AML-193 (cell line): Measurements from ENCODE around the gene VSTM2B.
"Not testable (repeated sequence)": the region's sequence is repeated elsewhere in the genome, so short reads cannot be mapped to it uniquely, and the experiment has no call there.

ENCODE experiments used
- DNase-seq, 2 experiments: peaks; one replicate each; lab custom pipeline; 2025; lab: John Stamatoyannopoulos, UW

Gene VSTM2B

DNA sequence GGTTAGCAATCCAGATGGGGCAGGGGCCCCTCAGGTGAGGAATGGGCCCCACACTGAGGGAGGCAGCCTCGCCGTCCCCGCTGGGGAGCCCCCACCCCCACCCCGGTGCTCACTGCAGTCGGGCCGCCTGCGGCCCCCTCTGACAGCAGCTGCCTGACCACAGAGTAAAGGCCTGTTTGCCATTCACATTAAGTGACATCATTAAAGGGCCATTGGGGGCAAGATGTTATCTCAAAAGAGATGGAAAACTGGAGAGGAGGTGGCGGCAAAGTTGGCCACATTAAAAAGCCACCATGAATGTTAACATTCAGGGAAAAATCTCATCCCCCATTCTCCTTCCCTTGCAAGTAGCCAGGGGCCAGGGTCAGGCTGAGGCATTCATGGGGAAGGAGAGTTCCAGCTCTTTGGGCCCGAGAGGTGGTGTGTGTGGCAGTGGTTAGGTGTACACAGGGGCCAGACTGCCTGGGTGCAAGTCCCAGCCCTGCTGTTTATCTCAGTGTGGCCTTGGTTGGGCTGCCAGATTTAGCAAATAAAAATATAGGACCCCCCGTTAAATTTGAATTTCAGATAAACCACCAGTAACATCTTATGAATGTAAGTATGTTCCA is 20.9 kb downstream of the VSTM2B start:
- DNase-seq, result no peak

DNA sequence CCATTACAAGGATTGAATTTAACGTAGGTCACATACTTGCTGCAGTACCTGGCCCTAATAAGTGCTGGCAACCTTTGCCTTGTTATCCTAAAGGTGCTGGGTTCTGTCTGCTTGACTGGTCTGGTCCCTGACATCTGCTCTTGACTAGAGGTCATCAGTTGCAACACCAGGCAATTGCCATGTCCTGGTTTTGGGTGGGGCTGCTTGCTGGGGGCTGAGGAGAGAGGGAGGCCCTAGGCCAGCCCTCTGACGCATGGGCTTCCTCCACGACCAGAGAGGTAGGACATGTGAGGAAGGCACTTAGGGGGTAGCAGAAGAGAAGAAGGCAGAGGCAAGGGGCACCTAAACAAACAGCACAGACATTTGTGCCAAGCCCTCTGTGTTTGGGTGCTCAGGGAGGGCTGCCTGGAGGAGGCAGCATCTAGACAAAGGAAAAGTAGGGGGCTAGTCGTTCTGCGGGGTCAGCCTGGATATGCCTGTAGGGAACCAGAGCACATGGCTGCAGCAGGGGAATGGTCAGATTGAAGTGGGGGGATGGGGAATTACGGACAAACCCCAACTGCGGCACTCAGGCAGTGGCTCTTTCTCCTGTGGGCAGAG is 21.7 kb downstream of the VSTM2B start:
- no peak for DNase-seq

DNA sequence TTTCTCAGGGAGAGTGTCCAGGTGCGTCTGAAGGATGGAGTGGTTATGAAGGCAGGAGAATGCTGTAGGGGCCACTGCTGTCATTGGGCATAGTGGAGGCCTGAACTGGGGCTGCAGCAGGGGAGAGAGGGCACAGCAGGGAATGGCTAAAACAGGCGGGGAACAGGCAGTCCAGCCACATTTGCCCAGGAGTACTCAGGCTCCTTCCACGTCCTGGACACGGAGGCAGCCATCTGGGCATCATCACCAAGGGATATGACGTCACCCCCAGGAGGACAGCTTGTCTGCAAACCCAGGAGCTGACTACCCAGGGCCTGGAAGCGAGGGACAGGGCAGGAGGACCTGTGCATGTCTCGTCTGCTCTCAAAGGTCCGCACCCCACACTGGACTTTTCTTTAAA is 22.2 kb downstream of the VSTM2B start:
- no peak for DNase-seq

DNA sequence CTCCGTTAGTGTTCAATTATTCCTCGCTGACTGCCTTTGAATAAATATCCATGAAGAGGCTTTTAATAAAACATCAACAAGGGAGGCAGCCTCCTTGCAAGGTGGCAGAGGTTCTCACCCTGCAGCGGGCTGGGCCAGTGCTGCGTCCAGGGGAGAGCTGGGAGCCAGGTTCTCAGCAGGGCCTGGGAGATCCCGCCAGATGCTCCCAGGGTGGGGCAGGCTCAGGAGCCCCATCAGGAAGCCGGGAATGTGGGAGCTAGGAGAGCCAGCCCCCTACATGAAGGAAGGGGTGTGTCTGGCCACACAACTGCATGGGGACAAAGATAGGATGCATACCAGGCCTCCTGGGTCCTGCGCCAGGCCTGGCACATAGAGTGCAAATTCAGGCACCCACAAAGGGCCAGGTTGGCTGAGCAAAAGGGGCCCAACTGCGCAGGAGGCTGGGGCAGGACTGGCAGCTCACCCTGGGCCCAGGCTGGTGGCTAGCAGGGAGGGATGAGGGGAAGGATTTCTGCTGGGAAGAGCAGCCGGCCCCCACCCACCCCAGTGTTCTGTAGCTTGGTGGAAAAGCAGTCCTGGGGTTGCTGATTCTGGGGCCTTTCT is 22.8 kb downstream of the VSTM2B start:
- DNase-seq, result no peak

DNA sequence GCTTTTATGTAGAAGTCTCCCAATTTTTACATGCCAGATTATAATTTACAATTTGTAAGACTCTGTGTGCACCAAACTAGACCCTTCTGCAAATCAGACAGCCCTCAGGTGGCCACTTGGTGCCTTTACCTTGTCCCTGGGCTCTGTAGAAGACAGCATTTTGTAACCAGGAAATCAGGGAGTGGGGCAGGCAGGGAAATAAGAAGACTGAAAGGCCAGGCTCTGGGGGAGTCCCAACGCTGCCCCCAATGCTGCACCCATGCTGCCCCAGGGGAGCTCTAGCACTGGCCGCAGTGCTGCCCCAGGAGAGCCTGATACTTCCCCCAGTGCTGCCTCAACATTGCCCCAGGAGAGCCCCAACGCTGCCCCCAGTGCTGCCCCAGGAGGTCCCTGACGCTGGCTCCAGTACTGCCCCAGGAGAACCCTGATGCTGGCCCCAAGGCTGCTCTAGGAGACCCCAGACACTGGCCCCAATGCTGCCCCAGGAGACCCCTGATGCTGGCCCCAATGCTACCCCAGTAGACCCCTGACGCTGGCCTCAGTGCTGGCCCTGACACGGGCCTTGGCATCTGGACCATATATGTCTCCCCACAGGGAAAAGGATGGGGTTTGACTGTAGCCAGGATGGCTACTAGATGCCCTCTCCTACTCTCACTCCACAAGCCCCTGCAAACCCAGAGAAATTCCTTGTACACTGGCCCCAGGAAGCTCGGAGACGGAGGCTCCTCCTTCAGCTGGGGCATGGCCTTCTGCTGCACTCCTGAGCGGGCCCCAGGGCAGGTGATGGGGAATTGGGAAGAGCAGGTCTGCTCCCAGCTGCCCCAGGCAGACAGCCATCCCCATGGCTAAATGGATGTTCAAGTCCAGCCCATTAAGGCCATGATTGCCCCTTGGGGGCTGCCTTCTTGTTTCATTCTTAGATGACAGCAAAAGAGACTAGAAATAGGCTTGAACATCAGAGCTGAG is 23.6 kb downstream of the VSTM2B start:
- no peak for DNase-seq

DNA sequence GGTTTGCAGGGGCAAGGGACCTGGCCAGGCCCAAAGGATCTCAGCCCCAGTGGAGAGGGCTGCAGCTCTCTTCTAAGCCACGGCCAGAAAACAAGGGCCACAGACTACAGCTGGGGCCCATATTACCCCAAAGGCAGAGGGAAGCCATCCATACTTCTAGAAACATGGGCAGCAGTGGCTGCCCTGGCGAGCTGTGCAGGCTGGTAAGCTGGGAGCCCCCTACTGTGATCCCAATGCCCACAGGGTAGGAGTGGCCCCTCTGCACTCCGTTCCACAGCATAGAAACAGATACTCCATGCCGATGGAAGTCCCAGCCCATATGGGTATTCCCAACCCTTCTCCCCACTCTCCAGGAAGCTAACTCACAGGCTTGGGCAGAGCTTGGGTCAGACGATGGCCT is 25.1 kb downstream of the VSTM2B start:
- DNase-seq, result no peak

DNA sequence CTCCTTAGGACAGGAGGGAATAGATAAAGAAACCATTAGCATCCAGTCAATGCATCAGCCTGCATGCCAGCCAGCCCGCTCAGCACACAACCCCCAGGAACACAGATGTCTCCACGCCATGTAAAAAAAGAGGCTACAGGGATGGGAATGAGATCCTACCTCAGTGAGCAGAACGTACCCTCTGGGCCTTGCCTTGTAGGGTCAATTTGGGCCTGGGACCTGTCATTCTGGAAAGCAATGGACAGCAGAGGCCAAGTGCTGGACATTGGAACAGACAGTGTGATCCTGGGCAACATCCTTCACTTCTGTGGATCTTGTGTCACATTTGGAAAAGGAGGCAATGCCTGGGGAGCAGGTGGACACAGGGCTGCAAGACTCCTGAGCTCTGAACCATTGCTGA is 26.0 kb downstream of the VSTM2B start:
- DNase-seq, result no peak

DNA sequence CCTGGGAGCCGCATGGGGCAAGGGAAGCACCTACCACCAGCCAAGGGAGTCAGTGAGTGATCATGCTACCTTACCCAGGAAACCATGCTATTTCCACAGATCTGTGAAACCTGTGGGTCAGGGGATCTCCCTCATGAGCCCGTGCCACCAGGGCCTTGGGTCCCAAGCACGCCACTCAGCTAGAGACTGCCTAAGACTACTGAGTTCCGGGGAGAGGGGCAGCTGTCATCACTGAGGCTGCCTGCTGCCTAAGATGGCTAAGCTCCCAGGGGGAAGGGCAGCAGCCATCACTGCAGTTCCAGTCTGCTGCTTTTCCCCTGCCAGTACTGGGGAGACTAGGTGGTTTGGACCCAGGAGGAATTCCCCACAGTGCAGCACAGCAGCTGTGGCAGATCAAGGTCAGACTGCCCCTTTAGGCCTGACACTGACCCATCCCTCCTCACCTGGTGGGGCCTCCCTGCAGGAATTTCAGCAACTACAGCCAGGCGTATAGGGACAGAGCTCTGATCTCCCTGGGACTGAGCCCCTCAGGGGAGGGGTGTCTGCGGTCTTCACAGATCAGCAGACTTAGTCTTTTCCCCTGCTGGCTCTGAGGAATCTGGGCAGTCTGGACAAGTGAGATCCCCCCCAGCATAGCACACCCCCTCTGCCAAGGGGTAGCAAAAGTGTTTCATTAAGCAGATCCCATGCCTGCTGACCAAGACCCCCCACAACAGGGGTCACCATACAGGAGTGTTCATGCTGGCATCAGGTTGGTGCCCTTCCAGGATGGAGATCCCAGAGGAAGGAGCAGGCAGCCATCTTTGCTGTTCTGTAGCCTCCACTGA is 26.9 kb downstream of the VSTM2B start:
- no peak for DNase-seq

DNA sequence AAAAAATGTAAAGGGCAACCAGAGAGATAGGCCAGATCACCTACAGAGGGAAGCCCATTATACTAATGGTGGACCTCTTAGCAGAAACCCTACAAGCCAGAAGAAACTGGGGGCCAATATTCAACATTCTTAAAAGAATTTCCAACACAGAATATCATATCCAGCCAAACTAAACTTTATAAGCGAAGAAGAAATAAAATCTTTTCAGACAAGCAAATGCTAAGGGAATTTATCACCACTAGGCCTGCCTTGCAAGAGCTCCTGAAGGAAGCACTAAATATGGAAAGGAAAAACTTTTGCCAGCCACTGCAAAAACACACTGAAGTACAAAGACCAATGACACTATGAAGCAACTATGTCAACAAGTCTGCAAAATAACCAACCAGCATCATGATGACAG is 28.4 kb downstream of the VSTM2B start:
- DNase-seq, result no peak

DNA sequence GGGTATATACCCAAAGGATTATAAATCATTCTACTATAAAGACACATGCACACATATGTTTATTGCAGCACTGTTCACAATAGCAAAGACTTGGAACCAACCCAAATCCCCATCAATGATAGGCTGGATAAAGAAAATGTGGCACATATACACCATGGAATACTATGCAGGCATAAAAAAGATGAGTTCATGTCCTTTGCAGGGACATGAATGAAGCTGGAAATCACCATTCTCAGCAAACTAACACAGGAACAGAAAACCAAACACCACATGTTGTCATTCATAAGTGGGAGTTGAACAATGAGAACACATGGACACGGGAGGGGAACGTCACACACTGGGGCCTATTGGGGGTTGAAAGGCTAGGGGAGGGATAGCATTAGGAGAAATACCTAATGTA is 33.3 kb downstream of the VSTM2B start:
- DNase-seq, result not testable (repeated sequence)

DNA sequence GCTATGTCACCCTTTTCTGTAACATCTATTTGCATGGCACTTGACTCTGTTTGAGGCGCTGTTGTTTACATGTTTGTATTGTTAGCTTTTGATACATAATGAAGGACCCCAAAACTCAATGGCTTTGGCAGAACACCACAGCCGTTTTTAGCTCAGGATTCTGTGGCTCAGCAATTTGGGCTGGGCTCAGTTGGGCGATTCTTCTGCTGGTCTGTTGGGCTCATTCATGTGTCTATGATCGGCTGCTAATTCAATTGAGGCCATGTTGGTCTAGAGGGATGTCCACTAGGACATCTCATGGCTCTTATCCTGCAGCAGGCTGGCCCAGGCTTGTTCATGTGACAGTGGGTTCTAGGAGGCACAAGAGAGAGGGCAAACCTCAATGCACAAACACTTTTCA is 33.9 kb downstream of the VSTM2B start:
- DNase-seq, result no peak

DNA sequence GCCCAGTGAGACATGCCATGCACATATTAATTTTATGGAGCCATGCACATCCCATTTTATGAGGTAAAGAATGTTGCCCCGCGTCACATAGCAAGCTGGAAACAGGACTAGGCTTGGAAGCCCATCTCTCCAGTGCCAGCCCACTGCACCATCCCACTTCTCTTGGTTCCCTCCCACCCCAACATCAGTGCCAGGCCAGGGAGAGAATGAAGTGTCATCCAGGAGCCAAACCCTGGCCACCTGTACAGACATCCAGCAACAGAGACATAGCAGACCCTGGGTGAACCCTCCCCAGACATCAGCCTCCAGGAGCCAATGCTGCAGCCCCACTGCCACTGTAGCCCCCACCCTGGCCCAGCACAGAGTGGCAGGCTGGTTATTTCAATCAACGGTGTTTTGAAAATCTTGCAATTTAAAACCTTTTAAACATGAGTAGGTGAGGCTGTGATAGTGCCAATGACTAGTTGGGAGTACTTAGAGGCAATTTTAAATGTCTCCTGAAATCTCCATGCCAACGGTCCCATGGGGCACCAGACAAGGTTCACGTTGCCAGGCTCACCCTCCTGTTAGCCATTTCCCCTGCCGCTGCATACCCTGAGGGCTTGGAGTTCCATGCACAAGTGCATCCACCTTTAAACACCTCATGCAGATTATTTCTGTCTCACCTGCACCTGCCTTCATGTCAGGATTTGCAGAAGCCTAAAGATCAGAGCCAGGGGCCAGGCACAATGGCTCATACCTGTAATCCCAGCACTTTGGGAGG is 34.7 kb downstream of the VSTM2B start:
- DNase-seq, result no peak

DNA sequence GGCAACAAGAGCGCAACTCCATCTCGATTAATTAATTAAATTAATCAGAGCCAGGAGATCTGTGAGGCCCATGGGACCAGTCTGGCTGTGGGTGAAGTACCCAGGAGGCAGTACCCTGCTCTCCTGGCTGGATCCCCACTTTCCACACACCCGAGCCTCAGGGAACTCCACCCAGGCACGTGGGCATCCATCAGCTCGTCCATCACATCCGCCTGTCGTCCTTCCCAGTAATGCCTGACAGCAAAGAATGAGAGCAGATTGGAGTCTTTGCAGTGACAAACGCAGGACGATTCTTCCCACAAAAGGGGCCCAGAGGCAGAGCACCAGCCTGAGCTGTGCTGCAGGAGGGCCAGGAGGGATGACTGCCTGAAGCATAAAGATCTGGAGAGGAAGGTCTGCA is 35.8 kb downstream of the VSTM2B start:
- DNase-seq, result no peak

DNA sequence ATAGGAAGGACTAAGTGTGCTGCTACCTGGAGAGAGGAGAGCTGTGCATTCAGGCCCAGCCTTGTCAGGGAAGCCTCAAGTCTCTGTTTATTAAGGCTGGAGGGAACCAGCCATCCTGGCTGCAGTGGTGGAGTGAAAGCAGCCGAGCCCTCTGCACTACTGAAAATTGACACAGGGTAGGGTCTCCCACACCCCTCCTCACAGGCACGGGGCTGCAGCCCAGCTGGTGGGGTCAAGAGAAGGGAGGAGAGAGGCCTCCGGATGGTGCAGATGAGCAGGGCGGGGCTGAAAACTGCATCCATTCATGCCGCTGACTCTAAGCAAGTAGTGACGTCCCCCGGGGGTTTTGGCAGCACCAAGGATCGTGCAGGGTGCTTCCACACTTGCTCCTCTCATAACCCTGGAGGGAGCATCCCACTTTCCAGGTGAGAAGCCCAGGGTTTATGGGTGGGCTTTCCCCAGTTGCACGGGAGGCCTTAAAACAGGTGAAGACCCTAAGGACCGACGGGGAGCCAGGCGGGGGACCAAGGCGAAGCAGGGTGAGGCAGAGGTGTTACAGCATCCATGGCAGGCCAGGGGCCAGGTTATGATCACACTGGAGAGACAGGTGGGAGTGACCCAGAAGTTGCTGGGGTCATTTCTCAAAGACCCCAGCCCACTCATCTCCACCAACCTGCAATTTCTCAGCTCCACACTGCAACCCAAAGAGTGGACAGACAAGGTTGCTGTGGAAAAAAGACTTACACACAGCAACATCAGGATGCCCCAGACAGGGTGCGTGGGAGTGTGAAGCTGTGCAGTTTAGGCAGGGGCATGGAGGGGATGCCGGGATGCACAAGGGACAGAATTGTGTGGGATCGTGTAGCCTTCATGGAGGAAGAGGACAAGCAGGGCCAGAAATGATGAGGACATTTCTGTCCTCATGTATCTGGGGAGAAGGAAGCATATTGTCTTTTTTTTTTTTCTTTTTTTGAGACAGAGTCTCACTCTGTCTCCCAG is 36.8 kb downstream of the VSTM2B start:
- no peak for DNase-seq

DNA sequence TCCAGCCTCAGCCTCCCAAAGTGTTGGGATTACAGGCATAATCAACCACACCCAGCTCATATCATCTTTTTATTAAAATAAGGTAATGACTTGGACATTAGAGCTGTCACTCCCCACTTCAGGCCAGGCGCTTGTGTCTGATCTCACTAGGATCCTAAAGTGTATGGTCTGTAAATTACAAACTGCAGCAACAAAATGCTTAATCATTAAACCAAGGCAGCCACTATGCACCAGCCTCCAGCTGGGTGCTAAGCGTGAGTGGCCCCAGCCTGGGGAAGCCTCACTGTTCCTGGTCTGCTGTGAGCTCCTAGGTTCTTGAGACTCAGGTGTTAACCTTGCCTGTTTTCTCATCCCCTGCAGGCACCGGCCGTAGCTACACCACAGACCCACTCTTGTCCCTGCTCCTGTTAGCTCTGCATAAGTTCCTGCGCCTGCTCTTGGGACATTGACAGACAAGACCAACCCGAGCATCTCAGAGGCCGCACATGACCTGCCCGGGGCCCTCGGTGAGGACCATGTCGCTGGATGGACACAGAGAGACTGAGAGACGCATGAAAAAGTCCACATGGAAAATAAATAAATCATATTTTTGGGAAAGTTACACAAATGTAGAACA is 37.8 kb downstream of the VSTM2B start:
- no peak for DNase-seq

DNA sequence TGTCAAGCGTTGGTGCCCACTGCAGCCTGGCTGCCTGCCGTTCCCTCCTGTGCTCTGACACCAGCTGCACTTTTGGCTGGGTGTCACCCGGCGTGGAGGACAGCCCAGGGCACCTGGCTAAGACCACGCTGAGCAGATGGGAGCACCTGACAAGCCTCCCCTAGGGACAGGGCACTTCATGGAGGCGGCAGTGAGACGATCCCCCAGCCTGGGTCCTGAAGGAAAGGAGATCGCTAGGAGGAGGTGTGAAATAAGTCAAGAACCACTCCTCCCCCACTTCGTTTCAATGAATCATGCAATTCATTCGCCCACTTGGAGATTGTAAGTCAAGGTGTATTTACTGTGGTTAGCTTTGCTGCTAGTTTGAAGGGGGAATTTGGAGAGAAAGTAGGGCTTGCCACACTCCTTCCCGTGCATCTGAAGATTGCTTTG is 38.8 kb downstream of the VSTM2B start:
- no peak for DNase-seq

DNA sequence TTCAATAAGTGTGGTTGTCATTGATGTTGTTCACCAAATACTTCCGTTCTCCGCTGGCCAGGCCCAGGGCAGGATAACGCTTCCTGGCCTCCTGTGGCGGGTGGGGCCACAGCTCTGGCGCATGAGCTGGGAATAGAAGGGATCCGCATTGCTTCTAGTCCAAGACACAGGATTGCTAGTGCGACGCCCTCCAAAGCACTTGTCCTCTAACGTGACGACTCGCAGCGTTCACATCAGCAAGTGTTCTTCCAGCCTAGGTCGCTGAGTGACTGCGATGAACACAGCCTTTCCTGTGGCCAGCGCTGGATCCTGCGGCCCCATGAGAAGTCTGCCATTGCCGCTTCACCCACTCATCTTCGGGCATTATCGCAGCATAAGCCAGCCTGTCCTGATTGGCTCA is 39.4 kb downstream of the VSTM2B start:
- DNase-seq, result no peak

DNA sequence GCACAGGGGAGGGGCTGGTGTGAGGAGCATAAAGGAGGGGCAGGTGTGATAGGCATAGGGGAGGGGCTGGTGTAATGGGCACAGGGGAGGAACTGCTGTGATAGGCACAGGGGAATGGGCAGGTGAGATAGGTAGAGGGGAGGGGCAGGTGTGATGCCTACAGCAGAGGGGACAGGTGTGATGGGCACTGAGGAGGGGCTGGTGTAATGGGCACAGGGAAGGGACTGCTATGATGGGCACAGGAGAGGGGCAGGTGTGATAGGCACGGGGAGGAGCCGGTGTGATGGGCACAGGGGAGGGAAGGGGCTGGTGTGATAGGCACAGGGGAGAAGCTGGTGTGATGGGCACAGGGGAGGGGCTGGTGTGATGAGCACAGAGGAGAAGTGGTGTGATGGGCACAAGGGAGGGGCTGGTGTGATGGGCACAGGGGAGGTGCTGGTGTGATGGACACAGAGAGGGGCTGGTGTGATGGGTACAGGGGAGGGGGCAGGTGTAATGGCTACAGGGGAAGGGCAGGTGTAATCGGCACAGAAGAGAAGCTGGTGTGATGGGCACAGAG is 40.8 kb downstream of the VSTM2B start:
- DNase-seq, result no peak

DNA sequence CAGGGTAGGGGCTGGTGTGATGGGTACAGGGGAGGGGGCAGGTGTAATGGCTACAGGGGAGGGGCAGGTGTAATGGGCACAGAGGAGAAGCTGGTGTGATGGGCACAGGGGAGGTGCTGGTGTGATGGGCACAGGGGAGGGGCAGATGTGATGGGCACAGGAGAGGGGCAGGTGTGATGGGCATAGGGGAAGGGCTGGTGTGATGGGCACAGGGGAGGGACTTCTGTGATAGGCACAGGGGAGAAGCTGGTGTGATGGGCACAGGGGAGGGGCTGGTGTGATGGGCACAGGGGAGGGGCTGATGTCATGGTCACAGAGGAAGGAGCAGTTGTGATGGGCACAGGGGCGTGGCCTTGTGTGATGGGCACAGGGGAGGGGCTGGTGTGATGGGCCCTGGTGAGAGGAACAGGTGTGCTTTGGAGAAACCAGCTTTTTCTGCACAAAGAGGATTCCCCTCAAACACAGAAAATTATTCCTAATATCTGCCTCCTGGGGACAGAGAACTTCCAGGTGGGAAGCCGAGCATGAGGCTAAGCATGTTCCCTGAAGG is 41.6 kb downstream of the VSTM2B start:
- no peak for DNase-seq
